IMR-90 (cell line): Measurements from ENCODE around the gene CCNDBP1. TPM values are rescaled to one million over a fixed set of nuclear protein-coding genes. Genes with fewer than 3 reads are reported as not detected.

Source experiments
- ATAC-seq: fragments of 200-7000 bp; cut with Tn5 transposase; 2 replicates; pipeline ENCODE4 v1.9.1; 2020; ENCODE audit warnings: low read depth, mild to moderate bottlenecking, moderate library complexity
- BruUV-seq: library from RNA; stranded (reverse); fragments of 400-500 nt; replicated peaks from 2 replicates; lab custom pipeline; 2021; lab: Mats Ljungman, UMichigan
- CTCF ChIA-PET: fragments of 300-600 bp; formaldehyde crosslinking; extraction: SDS; loops from one replicate; lab custom pipeline; 2021; ENCODE audit warnings: antibody characterized with exemption; lab: Yijun Ruan, JAX
- POLR2A ChIA-PET: fragments of 300-600 bp; sonication (Branson Sonifier 250); formaldehyde crosslinking; loops from one replicate; lab custom pipeline; 2022; ENCODE audit warnings: antibody characterized with exemption; ENCODE audit not compliant: unreplicated experiment; lab: Charles Lee
- DNase-seq: peaks from one replicate; pipeline ENCODE4 v3.0.0; 2013
- H2AFZ ChIP-seq: replicated peaks from 2 replicates; pipeline ENCODE3; 2013; ENCODE audit warnings: low read length, mild to moderate bottlenecking; ENCODE audit not compliant: poor library complexity
- H2AK5ac ChIP-seq: 2 replicates; pipeline ENCODE4 v1.6.1; 2013; ENCODE audit warnings: low read depth, low read length, inconsistent platforms
- H2AK9ac ChIP-seq: replicated peaks from 2 replicates; pipeline ENCODE3; 2013; ENCODE audit warnings: mild to moderate bottlenecking, low read depth, low read length, moderate library complexity; ENCODE audit not compliant: poor library complexity
- H2BK120ac ChIP-seq: 2 replicates; pipeline ENCODE4 v1.6.1; 2013; ENCODE audit warnings: low read depth, low read length, inconsistent platforms
- H2BK15ac ChIP-seq: 3 replicates; pipeline ENCODE4 v1.6.1; 2013; ENCODE audit warnings: low read depth, low read length, inconsistent platforms
- H2BK20ac ChIP-seq: 2 replicates; pipeline ENCODE4 v1.6.1; 2013; ENCODE audit warnings: low read depth, mild to moderate bottlenecking, inconsistent platforms, low read length, moderate library complexity
- H2BK5ac ChIP-seq: 2 replicates; pipeline ENCODE4 v1.6.1; 2013; ENCODE audit warnings: mild to moderate bottlenecking, low read depth, low read length, inconsistent platforms; ENCODE audit not compliant: poor library complexity, severe bottlenecking
- H3K14ac ChIP-seq: replicated peaks from 2 replicates; pipeline ENCODE4 v1.6.1; 2013; ENCODE audit warnings: low read depth, low read length, inconsistent platforms
- H3K18ac ChIP-seq: 2 replicates; pipeline ENCODE4 v1.6.1; 2013; ENCODE audit warnings: low read depth, low read length, control low read depth
- H3K23ac ChIP-seq: 2 replicates; pipeline ENCODE4 v1.6.1; 2013; ENCODE audit warnings: low read depth, low read length, inconsistent platforms
- H3K27ac ChIP-seq: 2 replicates; pipeline ENCODE4 v1.5.1; 2013; ENCODE audit warnings: mild to moderate bottlenecking, control low read depth, low read length; ENCODE audit not compliant: insufficient read depth
- H3K27me3 ChIP-seq: 2 replicates; pipeline ENCODE4 v1.6.1; 2013; ENCODE audit warnings: low read length; ENCODE audit not compliant: control insufficient read depth, insufficient read depth
- H3K36me3 ChIP-seq: 2 replicates; pipeline ENCODE4 v1.6.1; 2013; ENCODE audit warnings: low read length, mixed read lengths; ENCODE audit not compliant: control insufficient read depth, insufficient read depth
- H3K4ac ChIP-seq: 2 replicates; pipeline ENCODE4 v1.6.1; 2013; ENCODE audit warnings: low read depth, low read length, inconsistent platforms
- H3K4me1 ChIP-seq: 2 replicates; pipeline ENCODE4 v1.6.1; 2013; ENCODE audit warnings: low read length, mixed read lengths; ENCODE audit not compliant: control insufficient read depth, insufficient read depth
- H3K4me2 ChIP-seq: 2 replicates; pipeline ENCODE4 v1.6.1; 2013; ENCODE audit warnings: low read depth, mild to moderate bottlenecking, control low read depth, low read length, moderate library complexity
- H3K4me3 ChIP-seq: 2 replicates; pipeline ENCODE4 v1.5.1; 2013; ENCODE audit warnings: low read depth, mild to moderate bottlenecking, control low read depth, low read length, moderate library complexity; ENCODE audit not compliant: insufficient read depth
- H3K56ac ChIP-seq: 2 replicates; pipeline ENCODE4 v1.6.1; 2013; ENCODE audit warnings: low read length, inconsistent platforms; ENCODE audit not compliant: insufficient read depth; ENCODE audit errors: extremely low read depth
- H3K79me1 ChIP-seq, 2 experiments: 2 replicates each; pipeline ENCODE4 v1.6.1; 2013; ENCODE audit warnings: low read length in 2 of 2, inconsistent platforms in 1 of 2, low read depth in 1 of 2
- H3K9ac ChIP-seq: 2 replicates; pipeline ENCODE4 v1.6.1; 2013; ENCODE audit warnings: low read depth, low read length, control low read depth
- H3K9me1 ChIP-seq: 2 replicates; pipeline ENCODE4 v1.6.1; 2013; ENCODE audit warnings: low read length, inconsistent platforms; ENCODE audit not compliant: insufficient read depth
- H3K9me3 ChIP-seq: 2 replicates; pipeline ENCODE4 v1.6.1; 2013; ENCODE audit warnings: low read length; ENCODE audit not compliant: control insufficient read depth, insufficient read depth
- H4K20me1 ChIP-seq: 2 replicates; pipeline ENCODE4 v1.6.1; 2013; ENCODE audit warnings: low read length, inconsistent platforms; ENCODE audit not compliant: insufficient read depth
- H4K5ac ChIP-seq: 2 replicates; pipeline ENCODE4 v1.6.1; 2013; ENCODE audit warnings: mild to moderate bottlenecking, low read depth, low read length, control low read depth
- H4K8ac ChIP-seq, 2 experiments: 2 replicates each; pipeline ENCODE4 v1.6.1; 2013; ENCODE audit warnings: low read depth in 2 of 2, low read length in 2 of 2, control low read depth in 1 of 2, inconsistent platforms in 1 of 2
- H4K91ac ChIP-seq: 2 replicates; pipeline ENCODE4 v1.6.1; 2013; ENCODE audit warnings: low read depth, low read length, inconsistent platforms; ENCODE audit not compliant: insufficient read depth
- CHD1 ChIP-seq: IDR thresholded peaks from 2 replicates; pipeline ENCODE4 v1.6.1; 2012; ENCODE audit warnings: low read depth, low read length, improper control_type of control experiment
- FOS ChIP-seq: fragments of 150-350 bp; IDR thresholded peaks from 2 replicates; pipeline ENCODE4 v1.6.1; 2016; ENCODE audit warnings: low read depth, low read length
- MAFK ChIP-seq: IDR thresholded peaks from 2 replicates; pipeline ENCODE4 v1.6.1; 2012; ENCODE audit warnings: low read depth, low read length, improper control_type of control experiment
- MAZ ChIP-seq: IDR thresholded peaks from 2 replicates; pipeline ENCODE4 v1.6.1; 2012; ENCODE audit warnings: low read depth, mild to moderate bottlenecking, low read length, improper control_type of control experiment, moderate library complexity, borderline replicate concordance
- MXI1 ChIP-seq: IDR thresholded peaks from 2 replicates; pipeline ENCODE4 v1.6.1; 2012; ENCODE audit warnings: low read depth, mild to moderate bottlenecking, low read length, moderate library complexity, borderline replicate concordance
- RAD21 ChIP-seq: IDR thresholded peaks from 2 replicates; pipeline ENCODE4 v1.6.1; 2012; ENCODE audit warnings: low read length, improper control_type of control experiment
- RCOR1 ChIP-seq: IDR thresholded peaks from 2 replicates; pipeline ENCODE4 v1.6.1; 2012; ENCODE audit warnings: mild to moderate bottlenecking, low read length, improper control_type of control experiment; ENCODE audit not compliant: insufficient replicate concordance
- WGBS, 2 experiments: methylation state at CpG; one replicate each; pipeline versions ENCODE4 v1.1.5 to v1.1.7; 2013; ENCODE audit warnings: missing lambda C conversion rate in 2 of 2; ENCODE audit not compliant: insufficient read length in 1 of 2; ENCODE audit errors: extremely low coverage in 2 of 2; 5-methylcytosine and 5-hydroxymethylcytosine counted together
- dilution Hi-C: fragments of 300-500 bp; cut with HindIII; formaldehyde crosslinking; loops from one replicate; pipeline ENCODE4 v1.14.3; 2018; ENCODE audit warnings: low sequenced_read_pairs; ENCODE audit not compliant: unreplicated experiment
- in situ Hi-C: fragments of 300-500 bp; cut with MboI; formaldehyde crosslinking; loops from 3 replicates; pipeline ENCODE4 v1.14.3; 2019; ENCODE audit warnings: low sequenced_read_pairs, inconsistent platforms, mixed read lengths
- intact Hi-C: fragments of 100-400 bp; cut with micrococcal nuclease; formaldehyde crosslinking; loops from 2 replicates; pipeline ENCODE4 v1.10.0; 2022
- polyA plus RNA-seq, 3 experiments: library from polyadenylated mRNA; depleted of rRNA; stranded (reverse); fragments of >200 nt; gene quantifications; 2 replicates each; pipeline ENCODE4 v1.2.3, GENCODE V29; 2012; ENCODE audit warnings: low replicate concordance in 1 of 3
- total RNA-seq: library from RNA; depleted of rRNA; stranded (reverse); fragments of >200 nt; gene quantifications from 2 replicates; pipeline ENCODE4 v1.2.3, GENCODE V29; 2012
- TF ChIP-seq, protein P1 (sequence below): fragments of 150-350 bp; IDR thresholded peaks from 2 replicates; pipeline ENCODE4 v1.6.1; 2017; ENCODE audit warnings: mild to moderate bottlenecking, antibody characterized with exemption, low read length, low read depth

CCNDBP1 gene
- total and polyA plus RNA-seq, 2 of the 4 experiments (the other 2 are of a cell fraction) = 34.9 to 40.3 TPM

DNA sequence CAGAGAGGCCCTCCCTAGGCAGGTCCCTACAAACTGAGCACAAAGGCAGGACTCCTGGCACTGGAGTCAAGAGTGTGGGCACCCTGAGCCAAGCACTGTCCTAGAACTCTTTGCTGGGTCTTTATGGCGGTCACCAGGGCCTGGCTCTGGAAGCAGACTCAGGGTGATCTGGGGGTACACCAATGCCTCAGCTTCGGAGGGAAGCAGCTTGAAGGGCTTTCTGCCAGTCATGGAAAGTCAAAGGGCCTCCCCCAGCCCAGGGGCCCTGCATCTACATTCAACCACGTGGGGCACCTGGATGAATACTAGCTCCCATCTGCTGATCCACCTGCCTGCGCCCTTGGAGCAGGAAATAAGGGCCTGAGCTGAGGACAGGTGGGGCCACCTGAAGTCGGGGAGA lies 28.3 kb downstream of the CCNDBP1 start:
- no peak overlapping the region for H2BK120ac ChIP-seq
- H4K91ac ChIP-seq = no peak overlapping the region
- H3K27ac ChIP-seq = no peak overlapping the region
- H3K4ac ChIP-seq = no peak overlapping the region
- dilution Hi-C loops = no loop called here
- no peak overlapping the region for H3K14ac ChIP-seq
- no peak overlapping the region for H3K56ac ChIP-seq
- H3K18ac ChIP-seq = no peak overlapping the region
- DNase-seq (no peak), ATAC-seq (no peak)
- 40% methylated on average over 1 of the region's 5 CpGs; no CpG with 5 or more reads in 1 of the 2 experiments for WGBS, 2 experiments
- no peak overlapping the region for H2BK15ac ChIP-seq
- peaks cover 58% of the 10 kb centered on the region for H3K27me3 ChIP-seq
- H2AK9ac ChIP-seq = no peak overlapping the region
- no peak overlapping the region for H2AK5ac ChIP-seq
- H3K9me3 ChIP-seq = no peaks in the 10 kb centered on the region
- H3K4me2 ChIP-seq = no peak overlapping the region
- H2AFZ ChIP-seq = peak overlapping the region; percentile 32
- no TSS peak for BruUV-seq
- intact Hi-C loops = no loop called here
- no peaks in the 10 kb centered on the region for H4K20me1 ChIP-seq
- ChIA-PET CTCF (no interaction called here), POLR2A (no interaction called here)
- H2BK5ac ChIP-seq = no peak overlapping the region
- no peaks in the 10 kb centered on the region for H3K36me3 ChIP-seq
- H3K4me3 ChIP-seq = no peak overlapping the region
- no peak for TF ChIP-seq FOS
- TF ChIP-seq RCOR1 = no peak
- TF ChIP-seq CHD1 = no peak
- no peak for TF ChIP-seq MXI1
- TF ChIP-seq MAFK = no peak
- TF ChIP-seq MAZ = no peak
- no peak for TF ChIP-seq RAD21
- TF ChIP-seq, protein P1, sequence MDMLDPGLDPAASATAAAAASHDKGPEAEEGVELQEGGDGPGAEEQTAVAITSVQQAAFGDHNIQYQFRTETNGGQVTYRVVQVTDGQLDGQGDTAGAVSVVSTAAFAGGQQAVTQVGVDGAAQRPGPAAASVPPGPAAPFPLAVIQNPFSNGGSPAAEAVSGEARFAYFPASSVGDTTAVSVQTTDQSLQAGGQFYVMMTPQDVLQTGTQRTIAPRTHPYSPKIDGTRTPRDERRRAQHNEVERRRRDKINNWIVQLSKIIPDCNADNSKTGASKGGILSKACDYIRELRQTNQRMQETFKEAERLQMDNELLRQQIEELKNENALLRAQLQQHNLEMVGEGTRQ = no peak
- no peak overlapping the region for H3K9ac ChIP-seq
- in situ Hi-C loops = no loop called here
- no peaks in the 10 kb centered on the region for H3K9me1 ChIP-seq
- H3K79me1 ChIP-seq = no peaks in the 10 kb centered on the region
- no peak overlapping the region for H2BK20ac ChIP-seq
- no peak overlapping the region for H3K23ac ChIP-seq
- no peak overlapping the region for H4K5ac ChIP-seq
- no peaks in the 10 kb centered on the region for H3K4me1 ChIP-seq
- no peak overlapping the region for H4K8ac ChIP-seq
